GM18502 (cell line): ENCODE measurements around the gene CMTM3.
"Not testable (repeated sequence)": the region's sequence is repeated elsewhere in the genome, so short reads cannot be mapped to it uniquely, and the experiment has no call there.

ENCODE experiments used
- ATAC-seq: cut with Tn5 transposase; IDR thresholded peaks from one replicate; pipeline ENCODE4 v1.9.1; 2021; ENCODE audit warnings: mild to moderate bottlenecking; ENCODE audit not compliant: unreplicated experiment, poor library complexity

Gene CMTM3

GRCh38 chr16:66658143-66658859 lies 53.8 kb downstream of the CMTM3 start:
- ATAC-seq, result no peak

- ATAC-seq, result no peak
Observed at GRCh38 chr16:66658860-66659190, 54.3 kb downstream of the CMTM3 start.

- ATAC-seq, result no peak
Observed at GRCh38 chr16:66660422-66661209, 56.1 kb downstream of the CMTM3 start.

- no peak for ATAC-seq
Observed at GRCh38 chr16:66661210-66661560, 56.7 kb downstream of the CMTM3 start.

- not testable (repeated sequence) for ATAC-seq
Observed at GRCh38 chr16:66661671-66662346, 57.3 kb downstream of the CMTM3 start.

GRCh38 chr16:66662445-66663194 lies 58.1 kb downstream of the CMTM3 start:
- ATAC-seq, result no peak
